Activated naive CD4-positive, alpha-beta T cell treated with anti-CD3 and anti-CD28 coated beads, Interleukin-2, amount 50 U/mL, for 16 hours (primary cell): ENCODE measurements around the gene ZNF532.
"Not testable (repeated sequence)": the region's sequence is repeated elsewhere in the genome, so short reads cannot be mapped to it uniquely, and the experiment has no call there.

Experiments used
- DNase-seq: peaks from one replicate; pipeline ENCODE4 v3.0.0-alpha.2; 2020

ZNF532 gene, protein sequence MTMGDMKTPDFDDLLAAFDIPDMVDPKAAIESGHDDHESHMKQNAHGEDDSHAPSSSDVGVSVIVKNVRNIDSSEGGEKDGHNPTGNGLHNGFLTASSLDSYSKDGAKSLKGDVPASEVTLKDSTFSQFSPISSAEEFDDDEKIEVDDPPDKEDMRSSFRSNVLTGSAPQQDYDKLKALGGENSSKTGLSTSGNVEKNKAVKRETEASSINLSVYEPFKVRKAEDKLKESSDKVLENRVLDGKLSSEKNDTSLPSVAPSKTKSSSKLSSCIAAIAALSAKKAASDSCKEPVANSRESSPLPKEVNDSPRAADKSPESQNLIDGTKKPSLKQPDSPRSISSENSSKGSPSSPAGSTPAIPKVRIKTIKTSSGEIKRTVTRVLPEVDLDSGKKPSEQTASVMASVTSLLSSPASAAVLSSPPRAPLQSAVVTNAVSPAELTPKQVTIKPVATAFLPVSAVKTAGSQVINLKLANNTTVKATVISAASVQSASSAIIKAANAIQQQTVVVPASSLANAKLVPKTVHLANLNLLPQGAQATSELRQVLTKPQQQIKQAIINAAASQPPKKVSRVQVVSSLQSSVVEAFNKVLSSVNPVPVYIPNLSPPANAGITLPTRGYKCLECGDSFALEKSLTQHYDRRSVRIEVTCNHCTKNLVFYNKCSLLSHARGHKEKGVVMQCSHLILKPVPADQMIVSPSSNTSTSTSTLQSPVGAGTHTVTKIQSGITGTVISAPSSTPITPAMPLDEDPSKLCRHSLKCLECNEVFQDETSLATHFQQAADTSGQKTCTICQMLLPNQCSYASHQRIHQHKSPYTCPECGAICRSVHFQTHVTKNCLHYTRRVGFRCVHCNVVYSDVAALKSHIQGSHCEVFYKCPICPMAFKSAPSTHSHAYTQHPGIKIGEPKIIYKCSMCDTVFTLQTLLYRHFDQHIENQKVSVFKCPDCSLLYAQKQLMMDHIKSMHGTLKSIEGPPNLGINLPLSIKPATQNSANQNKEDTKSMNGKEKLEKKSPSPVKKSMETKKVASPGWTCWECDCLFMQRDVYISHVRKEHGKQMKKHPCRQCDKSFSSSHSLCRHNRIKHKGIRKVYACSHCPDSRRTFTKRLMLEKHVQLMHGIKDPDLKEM (N-terminal part only)

DNA sequence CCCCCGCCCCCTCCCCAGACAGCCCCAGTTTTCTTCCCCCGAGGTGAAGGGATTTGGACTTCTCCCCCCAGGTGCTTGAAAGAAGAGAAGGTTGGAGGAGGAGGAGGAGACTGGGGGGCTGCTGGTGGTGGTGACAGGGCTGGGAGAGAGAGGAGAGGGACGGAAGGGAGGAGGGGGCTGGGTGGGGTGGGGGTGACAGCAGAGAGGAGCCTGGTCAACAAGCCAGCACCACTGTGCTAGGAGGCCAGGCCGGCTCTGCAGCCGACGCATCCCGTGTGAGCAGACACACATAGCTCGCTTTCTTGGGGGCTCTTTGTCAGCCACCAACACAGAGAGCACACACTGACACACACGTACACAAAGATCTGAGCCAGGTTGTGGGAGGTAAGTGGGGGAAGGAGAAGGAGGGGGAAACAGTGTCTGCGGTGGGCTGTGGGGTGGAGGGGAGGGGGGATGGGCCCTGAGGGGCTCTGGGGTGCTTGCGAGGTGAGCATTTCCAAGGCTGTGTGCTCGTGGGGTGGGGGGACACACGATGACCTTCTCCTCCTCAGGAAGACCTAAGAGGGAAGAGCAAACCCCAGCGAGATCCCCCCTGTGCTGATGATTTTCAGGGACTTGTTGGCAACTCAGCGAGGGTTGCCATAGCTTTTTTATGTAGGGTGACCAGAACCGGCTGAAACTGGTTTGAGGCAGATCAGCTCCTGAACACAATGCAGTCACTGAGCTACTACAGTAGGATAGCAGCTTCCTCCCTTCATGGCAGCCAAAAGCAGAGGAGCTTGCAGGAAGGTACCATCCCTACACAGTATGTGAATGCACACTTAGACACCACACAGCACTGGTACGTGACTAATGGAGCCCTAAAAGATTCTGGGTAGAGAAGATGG lies at the start of gene ZNF532:
ZNF532 (plus strand) TSS at position 732 of the 887 bp plus-strand sequence. CDS start 53,411 bp downstream, outside the sequence.
- no peak for DNase-seq

DNA sequence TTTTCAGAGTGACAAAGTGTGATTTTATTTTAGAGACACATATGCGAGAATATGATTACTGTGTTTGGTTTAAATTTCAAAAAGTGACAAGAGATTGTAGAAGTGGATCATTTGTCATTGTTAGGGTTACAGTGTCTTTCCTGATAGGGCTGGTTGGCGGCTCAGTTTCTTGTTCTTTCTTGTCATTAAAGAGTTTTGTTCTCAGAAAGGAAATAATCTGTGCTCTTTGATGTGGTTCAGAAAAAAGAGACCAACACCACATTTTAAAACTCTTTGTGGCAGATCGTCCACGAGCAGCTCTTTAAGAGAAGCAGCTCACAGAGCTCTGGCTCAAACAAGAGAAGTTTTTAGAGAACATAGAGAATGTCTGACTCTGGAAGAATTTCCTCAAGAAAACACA lies 45.6 kb upstream of the ZNF532 start:
- no peak for DNase-seq

DNA sequence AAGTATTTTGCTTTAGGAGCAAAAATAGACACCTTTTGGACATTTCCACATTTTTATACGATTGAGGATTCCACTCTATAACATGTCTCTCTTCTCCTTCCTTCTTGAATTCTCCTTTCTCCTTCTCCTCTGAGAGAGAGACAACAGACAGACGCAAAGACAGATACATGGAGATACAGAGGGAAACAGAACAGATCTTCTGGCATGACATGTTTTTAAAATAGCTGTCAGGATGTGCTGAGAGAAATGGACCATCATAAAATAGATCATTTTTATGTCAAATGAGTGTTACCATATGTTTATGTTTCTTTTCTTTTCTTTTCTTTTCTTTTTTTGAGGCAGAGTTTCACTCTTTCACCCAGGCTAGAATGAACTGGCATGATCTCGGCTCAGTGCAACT lies 44.4 kb upstream of the ZNF532 start:
- no peak for DNase-seq

DNA sequence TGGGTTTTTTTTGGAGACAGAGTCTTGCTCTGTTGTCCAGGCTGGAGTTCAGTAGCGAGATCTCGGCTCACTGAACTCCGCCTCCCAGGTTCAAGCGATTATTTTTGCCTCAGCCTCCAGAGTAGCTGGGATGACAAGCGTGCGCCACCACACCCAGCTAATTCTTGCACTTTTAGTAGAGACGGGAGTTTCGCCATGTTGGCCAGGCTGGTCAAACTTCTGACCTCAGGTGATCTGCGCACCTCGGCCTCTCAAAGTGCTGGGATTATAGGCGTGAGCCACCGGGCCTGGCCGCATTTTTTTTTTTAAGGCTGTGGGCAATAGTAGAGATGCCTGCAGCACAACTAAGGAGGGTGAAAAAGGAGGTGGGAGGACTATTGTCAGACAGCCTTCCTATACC lies 41.7 kb upstream of the ZNF532 start:
- no peak for DNase-seq

DNA sequence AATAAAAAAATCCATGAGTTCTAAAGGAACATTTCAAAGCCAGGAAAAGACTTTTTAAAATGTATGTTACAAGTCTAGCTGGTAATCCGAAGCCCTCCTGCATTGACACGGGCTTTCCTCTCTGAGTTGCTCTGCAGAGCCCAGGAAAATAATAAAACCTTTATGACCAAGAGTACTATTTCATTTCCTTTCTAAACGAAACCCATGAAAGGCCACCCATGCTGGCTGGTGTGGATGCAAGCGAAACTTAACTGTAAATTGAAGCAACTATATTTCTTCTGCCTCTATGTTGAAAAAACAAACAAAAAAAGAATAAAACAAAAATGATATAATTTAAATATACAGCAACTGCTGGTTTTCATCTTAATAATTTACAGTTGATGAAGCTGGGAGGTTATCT lies 41.3 kb upstream of the ZNF532 start:
- DNase-seq, result no peak

DNA sequence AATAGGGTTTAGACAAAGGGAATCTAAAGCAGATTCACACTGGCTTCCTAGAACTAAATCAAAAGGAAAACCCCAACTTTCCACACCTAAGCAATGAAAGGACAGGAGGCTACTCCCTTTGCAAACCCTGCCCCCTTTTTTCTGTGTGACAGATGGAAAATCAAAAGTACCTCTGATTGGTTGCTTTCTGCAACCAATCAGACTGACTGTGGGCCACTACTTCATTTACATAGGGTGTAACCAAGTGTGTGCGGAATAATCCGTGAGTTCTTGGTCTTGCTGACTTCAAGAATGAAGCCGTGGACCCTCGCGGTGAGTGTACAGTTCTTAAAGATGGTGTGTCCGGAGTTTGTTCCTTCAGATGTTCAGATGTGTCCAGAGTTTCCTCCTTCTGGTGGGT lies 37.8 kb upstream of the ZNF532 start:
- DNase-seq, result not testable (repeated sequence)

DNA sequence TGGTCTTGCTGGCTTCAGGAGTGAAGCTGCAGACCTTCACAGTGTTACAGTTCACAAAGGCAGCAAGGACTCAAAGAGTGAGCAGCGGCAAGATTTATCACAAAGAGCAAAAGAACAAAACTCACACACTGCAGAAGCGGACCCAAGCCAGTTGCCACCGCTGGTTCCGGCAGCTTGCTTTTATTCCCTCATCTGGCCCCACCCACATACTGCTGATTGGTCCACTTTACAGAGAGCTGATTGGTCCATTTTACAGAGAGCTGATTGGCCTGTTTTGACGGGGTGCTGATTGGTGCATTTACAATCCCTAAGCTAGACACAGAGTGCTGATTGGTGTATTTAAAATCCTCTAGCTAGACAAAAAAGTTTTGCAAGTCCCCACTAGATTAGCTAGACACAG lies 37.2 kb upstream of the ZNF532 start:
- no peak for DNase-seq

DNA sequence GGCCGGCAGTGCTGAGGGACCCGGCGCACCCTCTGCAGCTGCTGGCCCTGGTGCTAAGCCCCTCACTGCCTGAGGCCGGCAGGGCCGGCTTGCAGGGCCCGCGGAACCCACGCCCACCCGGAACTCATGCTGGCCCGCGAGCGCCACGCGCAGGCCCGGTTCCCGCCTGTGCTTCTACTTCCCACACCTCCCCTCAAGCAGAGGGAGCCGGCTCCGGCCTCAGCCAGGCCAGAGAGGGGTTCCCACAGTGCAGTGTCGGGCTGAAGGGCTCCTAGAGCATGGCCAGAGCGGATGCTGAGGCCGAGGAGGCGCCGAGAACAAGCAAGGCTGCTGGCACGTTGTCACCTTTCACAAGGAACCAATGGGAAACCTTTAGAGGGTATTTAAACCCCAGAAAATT lies 36.8 kb upstream of the ZNF532 start:
- DNase-seq, result no peak

DNA sequence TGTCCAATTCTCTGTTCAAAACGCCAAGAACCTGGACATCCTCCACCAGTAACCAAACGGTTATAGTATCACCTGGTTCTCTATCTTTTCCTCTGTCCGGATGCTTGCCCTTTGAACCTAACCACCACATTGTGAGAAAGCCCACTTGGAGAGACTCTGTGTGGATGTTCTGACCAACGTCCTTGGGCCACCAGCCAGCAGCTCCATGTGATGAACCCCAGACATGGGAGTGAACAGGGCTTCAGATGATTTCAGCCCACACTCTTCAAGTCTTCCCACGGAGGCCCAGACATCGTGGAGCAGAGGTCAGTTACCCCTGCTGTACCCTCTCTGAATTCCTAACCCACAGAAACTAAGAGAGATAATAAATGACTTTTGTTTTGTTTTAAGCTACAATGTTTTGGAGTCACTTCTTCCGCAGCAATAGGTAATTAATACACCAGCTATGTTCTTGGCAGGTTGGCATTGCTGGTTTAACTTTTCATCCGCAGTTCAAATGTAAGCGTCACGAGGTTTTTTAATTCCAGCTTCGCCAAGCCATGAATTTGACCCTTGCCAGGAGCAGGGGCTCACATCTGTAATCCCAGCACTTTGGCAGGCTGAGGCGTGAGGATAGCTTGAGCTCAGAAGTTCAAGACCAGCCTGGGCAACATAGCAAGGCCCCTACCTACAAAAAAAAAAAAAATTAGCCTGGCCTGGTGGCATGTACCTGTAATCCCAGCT lies 36.1 kb upstream of the ZNF532 start:
- DNase-seq, result no peak

DNA sequence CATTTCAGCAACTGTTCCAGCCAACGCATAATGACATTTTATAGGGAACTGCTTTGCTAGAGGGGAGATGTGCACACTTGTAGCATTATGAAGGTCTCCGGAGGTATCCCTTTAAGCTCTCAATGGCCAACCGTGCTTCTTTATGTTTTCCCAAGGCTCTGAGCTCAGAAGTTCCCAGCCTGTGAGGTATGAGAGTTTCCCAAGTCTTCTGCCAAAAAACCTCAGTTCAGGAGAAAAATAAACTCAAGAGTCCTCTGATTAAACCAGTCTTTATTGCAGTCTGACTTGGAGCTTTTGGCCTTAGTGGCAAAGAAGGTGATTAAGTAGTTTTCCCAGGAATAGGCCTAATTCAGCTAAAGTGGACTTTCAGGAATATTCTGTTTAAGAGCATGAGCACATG lies 35.4 kb upstream of the ZNF532 start:
- DNase-seq, result no peak

DNA sequence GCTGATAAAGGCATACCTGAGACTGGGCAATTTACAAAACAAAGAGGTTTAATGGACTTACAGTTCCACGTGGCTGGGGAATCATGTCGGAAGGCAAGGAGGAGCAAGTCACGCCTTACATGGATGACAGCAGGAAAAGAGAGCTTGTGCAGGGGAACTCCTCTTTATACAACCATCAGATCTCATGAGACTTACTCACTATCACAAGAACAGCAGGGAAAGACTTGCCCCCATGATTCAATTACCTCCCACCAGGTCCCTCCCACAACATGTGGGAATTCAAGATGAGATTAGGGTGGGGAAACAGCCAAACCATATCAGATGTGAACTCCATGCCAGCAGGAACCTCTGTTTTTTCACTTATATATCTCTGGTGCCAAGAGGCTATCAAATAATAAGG lies 34.8 kb upstream of the ZNF532 start:
- DNase-seq, result not testable (repeated sequence)

DNA sequence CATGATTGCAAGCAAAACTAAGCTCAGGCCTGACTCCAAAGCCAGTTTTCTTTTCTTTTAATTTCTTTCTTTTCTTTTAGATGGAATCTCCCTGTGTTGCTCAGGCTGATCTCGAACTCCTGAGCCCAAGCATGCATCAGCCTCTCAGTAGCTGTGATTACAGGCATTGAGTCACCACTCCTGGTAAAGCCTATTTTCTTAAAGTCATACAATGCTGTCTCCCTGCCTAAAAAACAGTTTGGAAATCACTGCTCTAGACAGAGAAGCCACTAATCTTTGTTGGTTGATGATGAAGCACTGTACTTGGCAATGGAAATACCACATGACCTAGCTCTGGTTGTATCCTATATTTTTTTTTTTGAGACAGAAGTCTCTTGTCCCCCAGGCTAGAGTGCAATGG lies 33.1 kb upstream of the ZNF532 start:
- no peak for DNase-seq

DNA sequence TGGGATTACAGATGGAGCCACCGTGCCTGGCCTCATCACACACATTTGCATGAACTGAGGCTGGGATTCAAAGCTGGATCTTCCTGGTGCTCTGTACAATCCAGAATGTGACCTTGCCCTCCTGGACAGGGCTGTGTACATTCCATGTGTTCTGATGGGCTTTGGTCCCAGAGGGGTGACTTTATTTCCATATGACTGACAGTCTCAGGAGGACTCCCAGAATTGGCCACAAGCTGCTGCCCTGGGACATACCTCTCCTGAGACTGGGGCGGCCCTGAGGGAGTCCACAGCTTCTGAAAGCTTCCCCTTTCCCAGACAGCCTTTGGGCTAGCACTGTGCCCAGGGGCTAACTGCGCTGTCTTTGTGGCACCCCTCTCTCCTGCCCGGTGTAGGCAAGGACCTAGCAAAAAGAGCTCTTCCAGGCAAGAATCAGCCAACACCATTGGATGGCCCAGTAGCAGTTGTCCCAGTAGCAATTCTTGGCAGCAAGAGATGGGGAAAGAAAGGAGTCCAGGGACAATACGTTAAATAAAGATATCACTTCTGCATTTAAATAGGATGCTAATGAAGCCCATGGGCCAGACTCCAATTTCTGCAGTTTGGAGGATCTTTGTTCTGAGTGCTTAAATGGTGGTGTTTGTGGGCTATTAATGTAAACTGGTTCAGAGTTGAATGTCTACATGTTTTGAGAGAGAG lies 26.4 kb upstream of the ZNF532 start:
- no peak for DNase-seq

DNA sequence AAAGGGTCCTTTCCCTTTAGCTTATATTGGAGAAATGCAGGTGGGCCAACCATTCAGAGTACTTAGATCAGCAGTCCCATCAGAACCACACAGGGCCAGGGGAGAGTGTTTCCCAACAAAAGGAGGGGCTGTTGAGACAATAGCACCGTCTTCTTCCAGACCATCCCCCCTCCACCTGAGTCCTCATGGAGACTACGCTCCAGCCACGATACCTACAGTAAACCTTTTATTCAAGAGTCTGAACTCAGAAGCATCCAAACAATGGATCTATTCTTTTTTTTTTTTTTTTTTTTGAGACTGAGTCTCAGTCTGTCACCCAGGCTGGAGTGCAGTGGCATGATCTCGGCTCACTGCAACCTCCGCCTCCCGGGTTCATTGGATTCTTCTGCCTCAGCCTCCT lies 25.7 kb upstream of the ZNF532 start:
- DNase-seq, result no peak

DNA sequence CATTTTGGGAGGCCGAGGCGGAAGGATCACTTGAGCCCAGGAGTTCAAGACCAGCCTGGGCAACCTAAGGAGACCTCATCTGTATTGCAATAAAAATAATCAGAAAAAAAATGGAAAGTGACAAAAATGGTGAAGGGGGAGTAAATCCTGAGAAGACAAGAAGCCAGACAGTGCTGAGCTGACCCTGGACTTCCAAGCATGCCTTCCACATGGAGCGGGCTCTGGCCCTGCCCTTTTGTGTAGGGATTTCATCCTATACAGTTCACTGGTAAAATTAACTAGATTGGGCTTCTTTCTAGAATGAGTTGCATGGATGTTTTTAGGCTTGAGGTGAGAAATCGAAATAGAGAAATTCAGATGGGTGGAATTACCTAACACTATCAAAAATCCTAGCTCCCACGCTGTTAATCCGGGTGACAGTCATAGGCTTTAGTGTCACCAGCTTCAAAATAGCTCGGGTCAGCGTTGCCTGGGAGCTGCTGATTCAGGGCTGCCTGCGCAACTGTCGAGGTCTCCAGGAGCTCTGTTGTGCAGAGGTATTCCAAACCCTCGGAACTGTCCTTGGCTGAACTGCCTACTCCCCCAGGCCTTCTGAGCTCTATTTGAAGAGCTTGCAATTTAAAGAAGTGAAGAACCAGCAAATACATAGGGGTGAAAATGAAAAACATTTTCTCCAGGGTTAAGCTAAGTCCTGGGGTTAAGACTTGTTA lies 21.5 kb upstream of the ZNF532 start:
- DNase-seq, result no peak

DNA sequence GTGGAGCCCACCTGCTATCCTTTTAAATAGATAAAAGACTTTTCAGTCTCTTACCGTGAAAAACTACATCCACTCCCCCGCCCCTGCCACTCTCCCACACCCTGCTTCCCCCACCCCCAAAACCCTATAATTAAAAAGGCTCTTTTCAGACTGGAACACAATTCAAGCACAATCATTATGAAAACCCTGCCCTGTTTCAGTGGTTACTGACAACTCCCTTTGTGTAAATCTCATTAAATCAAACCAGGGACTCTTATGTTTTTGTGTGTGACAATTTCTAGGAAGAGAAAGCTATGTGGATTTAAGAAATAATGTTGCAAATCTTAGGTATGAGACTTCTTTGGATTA lies 21.0 kb upstream of the ZNF532 start:
- DNase-seq, result no peak

DNA sequence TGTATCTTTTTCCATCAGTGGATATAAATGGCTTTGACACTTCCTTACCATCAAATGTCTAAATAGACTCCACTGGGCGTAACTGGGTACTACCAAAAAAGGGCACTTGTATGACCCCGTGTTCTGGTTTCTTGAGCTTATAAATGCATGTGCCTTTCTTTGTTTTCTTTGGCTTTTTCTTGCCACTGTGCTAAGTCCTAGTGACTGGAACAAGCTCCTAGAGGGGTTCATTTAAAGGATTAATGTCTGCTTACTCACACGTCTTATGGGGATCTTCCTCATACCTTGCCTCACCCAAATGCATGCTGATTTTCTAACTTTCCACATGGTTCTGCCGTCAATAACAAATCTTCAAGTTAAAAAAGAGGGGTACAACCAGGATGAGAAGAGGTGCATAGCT lies 19.8 kb upstream of the ZNF532 start:
- DNase-seq, result no peak

DNA sequence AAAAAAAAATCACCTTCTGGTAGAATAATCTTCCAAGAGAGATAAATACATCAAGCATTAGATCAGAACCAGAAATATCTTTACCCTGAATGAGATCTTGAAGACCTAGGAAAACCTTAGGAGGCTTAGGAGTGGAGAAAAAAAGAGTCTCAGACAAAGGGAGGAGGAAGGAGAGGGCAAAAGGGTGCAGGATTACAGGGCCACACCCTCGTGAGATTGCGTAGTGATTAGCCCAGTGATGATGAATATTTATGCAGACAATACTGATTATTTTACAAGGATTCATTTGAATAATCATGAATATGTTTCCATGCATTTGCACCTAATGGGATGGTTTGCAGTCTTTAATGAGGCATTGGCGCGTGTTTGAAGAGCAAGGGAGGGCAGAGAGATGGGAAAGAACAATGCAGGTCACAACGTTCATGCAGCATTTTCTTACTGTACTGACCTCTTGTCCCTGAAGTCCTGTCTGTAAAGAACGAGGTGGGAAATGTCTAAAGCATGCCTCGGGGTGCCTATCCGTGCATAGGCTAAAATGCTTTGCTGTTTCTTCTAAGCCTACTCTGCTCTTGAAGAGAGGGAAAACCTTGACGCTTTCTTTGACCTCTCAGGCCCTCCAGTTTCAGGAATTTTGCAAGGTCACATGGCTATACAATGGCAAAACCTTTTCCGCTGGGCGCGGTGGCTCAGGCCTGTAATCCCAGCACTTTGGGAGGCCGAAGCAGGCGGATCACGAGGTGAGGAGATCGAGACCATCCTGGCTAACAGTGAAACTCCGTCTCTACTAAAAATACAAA lies 18.6 kb upstream of the ZNF532 start:
- no peak for DNase-seq

DNA sequence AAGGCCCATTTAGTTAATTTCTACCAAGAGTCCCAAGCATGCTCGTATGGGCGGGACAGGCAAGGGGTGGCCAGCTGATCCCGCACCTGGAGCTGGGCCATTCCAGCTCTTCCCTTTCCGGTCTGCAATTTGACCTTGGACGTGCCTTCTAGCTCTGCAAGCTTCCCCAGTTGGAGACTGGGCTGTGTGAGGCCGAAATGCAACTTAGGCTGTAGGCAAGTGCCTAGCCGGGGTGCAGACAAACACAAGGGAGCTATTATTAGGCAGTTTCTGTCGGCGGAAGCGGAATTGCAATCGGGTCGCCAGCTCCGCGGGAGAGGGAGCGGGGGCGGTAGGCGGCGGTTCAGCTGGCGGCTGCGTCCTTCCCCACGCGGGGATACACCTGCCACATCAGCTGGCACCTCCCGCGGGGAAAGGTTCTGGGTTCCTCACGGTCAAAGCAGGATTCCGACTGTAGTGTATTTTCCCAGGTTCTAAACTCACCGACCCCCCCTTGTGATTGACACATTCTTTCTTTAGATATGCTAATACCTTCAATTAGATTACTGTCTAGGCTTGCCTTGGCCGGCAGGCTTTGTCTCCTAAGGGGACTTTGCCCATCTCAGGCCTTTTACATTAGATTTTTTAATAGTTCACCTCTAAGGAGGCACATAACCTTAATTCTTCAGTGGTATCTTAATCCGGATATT lies 17.1 kb upstream of the ZNF532 start:
- DNase-seq, result no peak
